NOMO-1 treated with dmso at 0.1 percent for 144 hours (cell line): Measurements from ENCODE around the gene DHX58.

ENCODE experiments used
- DNase-seq: peaks from one replicate; lab custom pipeline; 2025; ENCODE audit not compliant: unreplicated experiment; lab: John Stamatoyannopoulos, UW

Gene DHX58

GRCh38 chr17:42111265-42111636 lies 1.3 kb downstream of the DHX58 start:
- no peak for DNase-seq

GRCh38 chr17:42110301-42111264 lies 1.9 kb downstream of the DHX58 start:
- DNase-seq = no peak

GRCh38 chr17:42109086-42109485 lies 3.4 kb downstream of the DHX58 start:
- DNase-seq = no peak

GRCh38 chr17:42107597-42108576 lies 4.6 kb downstream of the DHX58 start:
- DNase-seq = peak; percentile 66

- no peak for DNase-seq
Measured at GRCh38 chr17:42107124-42107523, 5.4 kb downstream of the DHX58 start.

GRCh38 chr17:42106009-42106408 lies 6.5 kb downstream of the DHX58 start:
- DNase-seq = no peak

GRCh38 chr17:42104264-42104663 lies 8.2 kb downstream of the DHX58 start:
- DNase-seq = no peak

GRCh38 chr17:42103221-42103954 lies 9.1 kb downstream of the DHX58 start:
- DNase-seq = no peak

- peak; percentile 29 for DNase-seq
Measured at GRCh38 chr17:42101513-42102292, 10.8 kb downstream of the DHX58 start.

- no peak for DNase-seq
Measured at GRCh38 chr17:42098730-42099399, 13.6 kb downstream of the DHX58 start.

GRCh38 chr17:42097691-42098631 lies 14.6 kb downstream of the DHX58 start, which contains the start of gene ZNF385C:
ZNF385C (minus strand) TSS chr17:42098473; CDS start chr17:42063056, 35,417 bp downstream.
- no peak for DNase-seq

GRCh38 chr17:42096360-42097111 lies 16.0 kb downstream of the DHX58 start:
- no peak for DNase-seq

GRCh38 chr17:42094375-42095069 lies 18.0 kb downstream of the DHX58 start:
- no peak for DNase-seq

GRCh38 chr17:42092939-42093338 lies 19.6 kb downstream of the DHX58 start:
- DNase-seq = no peak

GRCh38 chr17:42090964-42091790 lies 21.3 kb downstream of the DHX58 start:
- no peak for DNase-seq

GRCh38 chr17:42088736-42089135 lies 23.8 kb downstream of the DHX58 start:
- no peak for DNase-seq
